GM19468 (cell line): ENCODE results near the gene METTL16.
"Not testable (repeated sequence)": the region's sequence is repeated elsewhere in the genome, so short reads cannot be mapped to it uniquely, and the experiment has no call there.

Source experiments
- ATAC-seq: cut with Tn5 transposase; IDR thresholded peaks from one replicate; pipeline ENCODE4 v1.9.1; 2021; ENCODE audit warnings: mild to moderate bottlenecking, moderate library complexity, moderate number of reproducible peaks; ENCODE audit not compliant: unreplicated experiment; ENCODE audit errors: extremely low read depth

Gene METTL16

DNA sequence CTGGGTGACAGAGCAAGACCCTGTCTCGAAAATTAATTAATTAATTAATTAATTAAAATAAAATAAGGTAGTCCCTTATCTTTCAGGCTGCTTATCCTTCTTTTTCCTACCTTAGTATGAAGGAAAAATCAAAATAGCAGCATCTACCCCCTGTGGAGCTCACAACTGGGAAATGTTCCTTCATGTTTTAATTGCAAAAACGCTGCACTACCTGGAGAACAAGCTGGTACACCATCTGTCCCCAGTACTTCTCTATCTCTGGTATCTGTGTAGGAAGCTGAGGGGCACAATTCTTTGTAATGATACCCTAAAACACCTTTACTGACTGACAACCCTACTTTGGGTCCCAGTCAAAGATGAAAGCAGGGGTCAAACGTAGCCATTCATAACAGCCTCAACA lies 55.7 kb downstream of the METTL16 start:
- no peak for ATAC-seq

DNA sequence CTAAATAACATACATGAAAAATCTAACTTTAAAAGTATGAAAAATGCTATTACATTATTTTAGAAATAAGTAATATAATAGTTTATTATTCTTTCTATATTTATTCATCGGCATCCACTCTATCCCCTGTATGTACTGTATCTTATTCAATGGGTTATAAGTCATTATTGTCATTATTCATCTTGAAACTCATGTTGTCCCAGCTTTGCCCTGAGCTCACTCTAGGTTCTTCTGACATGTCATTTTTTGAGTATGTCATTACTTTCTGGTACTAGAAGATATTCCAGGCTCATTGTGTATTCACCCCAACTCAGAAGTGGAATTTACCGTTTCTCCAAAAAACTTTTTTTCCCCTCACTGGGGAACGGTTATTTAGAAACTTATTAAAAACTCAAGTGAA lies 57.8 kb downstream of the METTL16 start:
- ATAC-seq, result no peak

DNA sequence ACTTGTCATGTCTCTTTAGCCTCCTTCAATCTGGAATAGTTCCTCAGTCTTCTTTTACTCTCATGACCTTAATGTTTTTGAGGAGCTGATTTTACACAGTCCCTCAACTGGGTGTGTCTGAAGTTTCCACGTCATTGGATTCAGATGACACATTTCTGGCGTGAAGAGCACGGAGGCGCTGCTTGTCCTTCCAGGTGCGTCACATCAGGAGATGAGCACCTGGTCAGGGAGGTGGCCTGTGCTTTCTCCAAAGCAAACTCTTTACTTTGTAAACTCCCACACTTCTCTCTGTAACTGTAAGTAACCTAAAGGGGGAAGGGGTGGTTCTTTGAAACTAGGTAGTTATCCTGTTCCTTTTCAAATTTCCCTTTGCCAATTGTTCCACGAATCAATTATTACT lies 58.4 kb downstream of the METTL16 start:
- ATAC-seq, result no peak

- ATAC-seq, result no peak
These were observed 59.4 kb downstream of the METTL16 start for GRCh38 chr17:2452216-2452750.

DNA sequence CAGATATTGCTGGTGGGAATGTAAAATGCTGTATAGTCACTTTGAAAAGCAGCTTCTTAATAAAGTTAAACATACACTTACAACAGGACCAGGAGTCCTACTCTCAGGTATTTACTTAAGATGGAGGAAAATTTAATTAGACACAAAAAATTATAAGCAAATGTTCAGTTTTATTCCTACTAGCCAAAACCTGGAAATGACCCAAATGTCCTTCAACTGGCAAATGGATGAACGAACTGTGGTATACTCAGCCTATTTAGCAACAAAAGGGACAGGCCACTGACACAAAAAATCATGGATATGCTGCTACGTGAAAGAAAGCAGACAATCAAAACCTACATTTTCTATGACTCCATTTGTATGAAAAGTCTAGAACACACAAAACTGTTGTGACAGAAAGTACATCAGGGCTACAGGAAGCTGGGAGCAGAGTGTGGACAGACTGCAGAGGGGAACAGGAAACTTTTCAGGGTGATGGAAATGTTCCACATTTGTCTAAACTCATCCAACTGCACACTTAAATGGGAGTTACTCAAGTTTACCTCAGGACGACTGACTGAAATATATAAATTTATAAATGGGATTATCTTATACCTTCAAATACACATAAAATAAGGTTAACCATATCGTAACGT lies 61.6 kb downstream of the METTL16 start:
- no peak for ATAC-seq

DNA sequence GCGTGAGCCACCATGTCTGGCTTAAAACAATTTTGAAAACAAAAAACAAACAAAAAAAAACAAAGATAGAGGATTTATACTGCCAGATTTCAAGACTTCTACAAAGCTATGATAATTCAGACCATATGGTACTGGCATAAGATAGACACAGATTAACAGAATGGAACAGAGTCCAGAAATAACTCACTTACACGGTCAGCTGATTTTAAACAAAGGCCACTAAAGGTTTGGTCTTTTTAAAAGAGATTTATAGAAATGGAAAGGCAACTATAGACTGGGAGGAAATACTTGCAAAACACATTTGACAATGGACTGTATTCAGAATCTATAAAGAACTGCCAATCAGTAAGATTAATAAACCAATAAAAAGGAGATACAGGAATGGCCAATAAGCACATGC lies 62.2 kb downstream of the METTL16 start:
- ATAC-seq, result no peak

- ATAC-seq, result not testable (repeated sequence)
These were observed 64.2 kb downstream of the METTL16 start for GRCh38 chr17:2447479-2447878.

DNA sequence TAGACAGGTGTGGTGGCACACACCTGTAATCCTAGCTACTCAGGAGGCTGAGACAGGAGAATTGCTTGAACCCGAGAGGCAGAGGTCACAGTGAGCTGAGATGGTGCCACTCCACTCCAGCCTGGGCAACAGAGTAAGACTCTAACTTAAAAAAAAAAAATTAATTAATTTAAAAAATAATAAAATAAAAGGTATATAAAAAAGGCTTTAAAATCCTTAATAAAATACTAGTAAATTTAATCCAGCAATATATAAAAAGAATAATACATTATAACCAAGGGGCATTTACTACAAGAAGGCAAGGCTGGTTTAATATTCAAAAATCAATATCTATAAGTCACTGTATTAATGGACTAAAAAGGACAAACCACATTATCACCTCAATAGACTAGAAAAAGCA lies 66.0 kb downstream of the METTL16 start:
- ATAC-seq, result no peak

GRCh38 chr17:2444382-2444781 lies 67.3 kb downstream of the METTL16 start:
- ATAC-seq, result no peak

DNA sequence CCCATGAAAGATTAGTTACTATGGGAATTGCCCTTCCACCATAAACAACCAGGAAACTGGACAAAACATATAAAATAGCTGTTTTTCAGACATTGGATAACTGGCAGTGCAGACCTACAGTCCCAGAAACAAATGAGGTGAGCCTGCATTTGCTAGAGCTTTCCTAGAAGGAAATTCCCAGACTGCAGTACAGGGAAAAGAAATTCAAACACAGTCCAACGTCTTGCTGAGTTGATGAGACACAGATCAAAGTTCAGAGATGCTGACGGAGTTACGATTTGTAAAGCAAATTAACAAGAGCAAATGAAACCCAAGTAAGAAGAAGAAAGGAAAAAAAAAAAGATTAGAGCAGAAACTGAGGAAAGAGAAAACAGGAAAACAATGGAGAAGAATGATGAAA lies 69.5 kb downstream of the METTL16 start:
- ATAC-seq, result no peak

DNA sequence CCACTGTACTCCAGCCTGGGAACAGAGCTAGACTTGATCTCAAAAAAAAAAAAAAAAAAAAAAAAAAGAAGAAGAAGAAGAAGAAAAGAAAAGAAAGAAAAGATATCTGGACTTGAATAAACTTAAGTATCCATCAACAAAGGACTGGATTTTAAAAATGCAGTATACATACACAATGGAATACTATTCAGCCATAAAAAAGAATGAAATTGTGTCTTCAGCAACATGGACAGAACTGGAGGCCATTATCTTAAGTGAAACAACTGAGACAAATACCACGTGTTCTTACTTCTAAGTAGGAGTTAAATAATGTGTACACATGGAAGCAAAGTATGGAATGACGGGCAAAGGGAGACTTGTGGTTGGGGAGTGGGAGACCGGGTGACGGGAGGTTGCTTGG lies 70.8 kb downstream of the METTL16 start:
- ATAC-seq, result no peak

GRCh38 chr17:2439997-2440396 lies 71.7 kb downstream of the METTL16 start:
- ATAC-seq, result not testable (repeated sequence)

DNA sequence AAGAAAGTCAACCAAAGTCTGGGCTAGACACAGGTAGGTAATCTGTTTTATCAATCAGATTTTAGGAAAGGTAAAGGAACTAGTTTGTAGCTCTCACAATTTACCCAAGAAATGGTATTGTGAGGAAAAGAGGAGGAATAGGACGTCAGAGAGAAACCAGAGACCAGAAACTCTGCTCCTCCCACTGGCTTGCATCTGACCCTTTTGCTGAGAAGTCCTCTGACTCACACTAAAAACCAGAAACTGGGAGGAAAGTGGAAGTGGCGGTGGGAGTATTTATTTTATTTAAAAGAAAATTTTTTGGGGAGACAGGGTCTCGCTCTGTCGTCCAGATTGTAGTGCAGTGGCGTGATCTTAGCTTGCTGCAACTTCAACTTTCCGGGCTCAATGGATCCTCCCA lies 72.9 kb downstream of the METTL16 start:
- ATAC-seq, result no peak

DNA sequence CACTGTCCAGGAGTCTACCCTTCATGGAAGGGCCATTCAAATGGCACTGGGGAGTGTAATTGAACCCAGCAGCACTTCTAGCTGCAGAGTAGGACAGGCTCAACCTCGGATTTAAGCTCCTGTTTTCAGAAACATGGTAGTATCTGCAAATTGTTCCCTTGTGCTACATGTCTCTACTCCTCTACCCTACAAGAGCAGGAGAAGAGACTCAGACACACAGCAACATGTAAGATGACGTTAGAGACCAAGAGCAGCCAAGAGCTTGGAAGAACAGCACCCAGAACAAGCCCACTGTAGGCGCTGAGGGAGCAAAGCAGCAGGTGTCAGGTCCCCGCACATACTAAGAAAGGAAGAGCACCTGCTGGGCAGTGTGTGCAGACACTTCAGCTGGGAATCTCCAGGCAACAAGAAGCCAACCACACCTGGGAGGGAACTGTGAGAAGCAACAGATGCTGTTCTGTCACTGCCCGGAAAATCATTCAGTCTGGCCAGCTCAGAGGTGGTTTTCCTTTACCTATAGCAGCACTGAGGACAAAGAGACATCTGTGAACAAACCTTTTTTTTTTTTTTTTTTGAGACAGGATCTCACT lies 75.3 kb downstream of the METTL16 start:
- ATAC-seq, result no peak

DNA sequence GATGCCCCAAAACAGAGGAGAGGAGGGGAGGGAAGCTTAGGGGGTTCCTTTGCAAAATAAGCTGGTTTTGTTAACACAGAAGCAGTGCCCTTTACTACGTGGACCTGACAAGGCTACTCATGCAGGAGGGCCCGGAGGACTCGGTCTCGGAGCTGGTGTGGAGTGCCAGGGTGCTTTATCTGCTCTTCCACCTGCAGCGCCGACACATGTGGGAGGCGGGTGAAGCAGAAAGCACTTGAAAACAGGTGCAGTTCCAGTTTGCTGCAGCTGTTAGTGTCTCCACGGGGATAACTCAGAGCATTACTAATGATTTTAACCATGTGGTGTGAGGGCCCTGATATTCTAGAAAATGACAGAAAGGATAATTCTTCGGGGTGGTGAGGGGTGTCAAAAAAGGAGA lies 75.8 kb downstream of the METTL16 start:
- ATAC-seq, result no peak

GRCh38 chr17:2435181-2435741 lies 76.4 kb downstream of the METTL16 start:
- no peak for ATAC-seq

GRCh38 chr17:2433696-2434095 lies 78.0 kb downstream of the METTL16 start:
- ATAC-seq, result no peak

DNA sequence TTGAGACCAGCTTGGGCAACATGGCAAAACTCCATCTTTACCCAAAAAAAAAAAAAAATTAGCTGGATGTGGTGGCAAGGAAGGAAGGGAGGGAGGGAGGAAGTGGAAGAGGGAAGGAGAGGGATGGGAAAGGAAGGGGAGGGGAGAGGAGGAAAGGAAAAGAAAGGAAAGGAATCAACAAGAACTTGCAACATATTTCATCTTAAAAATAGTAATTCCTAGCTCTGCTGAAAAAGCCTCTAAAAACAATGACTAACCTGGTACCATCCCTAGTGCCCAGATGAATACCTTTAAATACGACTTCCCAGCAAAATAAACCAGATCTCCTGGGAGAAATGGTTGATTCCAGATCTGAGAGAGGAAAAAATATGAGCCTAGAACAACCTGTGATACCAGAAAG lies 83.8 kb downstream of the METTL16 start:
- ATAC-seq, result no peak

GRCh38 chr17:2427215-2427614 lies 84.5 kb downstream of the METTL16 start:
- ATAC-seq, result no peak

GRCh38 chr17:2423271-2423670 lies 88.4 kb downstream of the METTL16 start:
- ATAC-seq, result no peak

DNA sequence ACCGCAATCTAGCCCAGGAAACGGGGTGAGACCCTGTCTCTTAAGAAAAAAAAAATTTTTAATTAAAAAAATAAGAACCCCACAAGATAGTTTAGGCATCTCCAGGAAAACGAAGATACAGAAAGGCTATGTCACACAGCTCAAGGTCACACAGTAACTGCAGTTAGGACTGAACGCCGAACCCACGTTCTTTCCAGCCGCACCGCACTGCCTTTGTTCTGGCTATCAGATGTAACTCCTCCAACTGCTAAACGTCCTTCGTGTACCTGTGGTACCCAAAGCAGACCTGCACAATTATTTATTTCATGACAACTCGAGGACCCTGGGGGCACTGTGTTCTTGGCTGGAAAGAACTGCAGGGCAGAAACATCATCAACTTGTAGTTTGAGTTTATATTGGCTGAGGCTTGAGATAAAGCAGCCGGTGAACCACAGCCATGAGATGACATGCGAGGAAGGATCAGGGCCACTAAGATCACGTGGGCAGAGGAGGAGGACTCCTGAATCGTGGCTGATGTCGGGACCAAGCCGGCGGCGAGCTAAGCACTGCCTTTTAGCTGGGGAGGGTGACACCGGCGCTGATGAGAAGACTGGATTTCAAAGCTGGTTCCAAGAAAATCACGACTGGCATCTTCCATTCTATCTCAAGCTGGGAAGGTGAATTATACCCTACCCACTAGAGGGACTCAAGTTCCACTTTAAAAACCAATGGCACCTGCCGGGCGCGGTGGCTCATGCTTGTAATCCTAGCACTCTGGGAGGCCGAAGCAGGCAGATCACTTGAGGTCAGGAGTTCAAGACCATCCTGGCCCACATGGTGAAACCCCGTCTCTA lies 90.2 kb downstream of the METTL16 start:
- no peak for ATAC-seq
